Stomach (tissue), 4 donors: ENCODE data around the gene ESM1.

ENCODE experiments used
- EP300 ChIP-seq: sonication (generic); formaldehyde crosslinking; IDR thresholded peaks from one replicate; pipeline ENCODE4 v1.6.1; 2017; ENCODE audit warnings: antibody characterized with exemption
- POLR2A ChIP-seq, 4 donors: fragments of 450-650 bp; IDR thresholded peaks; one replicate each; pipeline ENCODE4 v1.6.1; 2016; ENCODE audit warnings: antibody characterized with exemption in 4 of 4, control low read depth in 2 of 4, mild to moderate bottlenecking in 1 of 4, moderate library complexity in 1 of 4

- TF ChIP-seq POLR2A (IDR thresholded peaks at IDR 0.05) (no peak), EP300 (no peak)
Measured at GRCh38 chr5:55027595-55027994, 42.2 kb upstream of the ESM1 start.
